HCT116 (cell line): Measurements from ENCODE around the gene VWA5A. TPM values are rescaled to one million over a fixed set of nuclear protein-coding genes. Genes with fewer than 3 reads are reported as not detected.

Source experiments
- ATAC-seq: fragments of 200-7000 bp; cut with Tn5 transposase; 2 replicates; pipeline ENCODE4 v1.9.1; 2020; ENCODE audit warnings: mild to moderate bottlenecking, moderate library complexity
- BruUV-seq: library from RNA; stranded (reverse); fragments of 400-500 nt; replicated peaks from 2 replicates; lab custom pipeline; 2021; lab: Mats Ljungman, UMichigan
- CTCF ChIA-PET: fragments of 300-600 bp; sonication (Branson Sonifier 250); formaldehyde crosslinking; loops from one replicate; lab custom pipeline; 2021; ENCODE audit warnings: antibody characterized with exemption; lab: Charles Lee
- POLR2A ChIA-PET: fragments of 300-600, 350-600 bp; sonication (Branson Sonifier 250); formaldehyde crosslinking; loops from one replicate; lab custom pipeline; 2021; ENCODE audit warnings: antibody characterized with exemption; lab: Charles Lee
- RAD21 ChIA-PET, 2 experiments: fragments of 300-600 bp; sonication (Branson Sonifier 250); formaldehyde crosslinking; loops; one replicate each; lab custom pipeline; 2023; ENCODE audit warnings: low total read pairs in 2 of 2; ENCODE audit not compliant: uncharacterized antibody in 2 of 2, unreplicated experiment in 2 of 2, low non-redundant PET in 1 of 2; lab: Charles Lee
- DNase-seq: peaks from one replicate; pipeline ENCODE4 v3.0.0-alpha.2; 2010; ENCODE audit warnings: low read depth, low spot score
- H2AFZ ChIP-seq: fragments of 200-600 bp; shearing (Covaris generic), sonication (generic); 2 replicates; pipeline ENCODE4 v1.6.1; 2017; ENCODE audit warnings: low read depth, mixed run types, mixed read lengths, antibody characterized with exemption, low read length; ENCODE audit not compliant: poor library complexity, severe bottlenecking
- H3K27ac ChIP-seq: 2 replicates; pipeline ENCODE4 v1.5.1; 2012; ENCODE audit warnings: low read depth, low read length
- H3K27me3 ChIP-seq: fragments of 200-600 bp; sonication (generic); 2 replicates; pipeline ENCODE4 v1.6.1; 2016; ENCODE audit warnings: mixed run types, low read length, mixed read lengths; ENCODE audit not compliant: insufficient read depth
- H3K36me3 ChIP-seq, 2 experiments: fragments of 200-500 bp in 1 of 2; fragments of 200-600 bp in 1 of 2; sonication (Bioruptor generic) in 1 of 2; sonication (generic) in 1 of 2; 2 replicates each; pipeline versions ENCODE4 v1.5.1 to v1.6.1; 2014 to 2016; ENCODE audit warnings: low read length in 2 of 2, inconsistent platforms in 1 of 2, mixed read lengths in 1 of 2, mixed run types in 1 of 2; ENCODE audit not compliant: insufficient read depth in 2 of 2, control insufficient read depth in 1 of 2
- H3K4me1 ChIP-seq, 2 experiments: fragments of 200-600 bp in 1 of 2; sonication (generic) in 1 of 2; 2 replicates each; pipeline versions ENCODE4 v1.5.1 to v1.6.1; 2012 to 2017; ENCODE audit warnings: low read length in 2 of 2, inconsistent platforms in 1 of 2, mild to moderate bottlenecking in 1 of 2, mixed read lengths in 1 of 2, mixed run types in 1 of 2, moderate library complexity in 1 of 2; ENCODE audit not compliant: insufficient read depth in 2 of 2, control insufficient read depth in 1 of 2
- H3K4me2 ChIP-seq: fragments of 200-600 bp; sonication (generic); 2 replicates; pipeline ENCODE4 v1.6.1; 2017; ENCODE audit warnings: mixed run types, low read length, mixed read lengths
- H3K4me3 ChIP-seq, 2 experiments: fragments of 200-600 bp in 1 of 2; sonication (generic) in 1 of 2; replicated peaks in 1 of 2; 2 replicates each; pipeline ENCODE4 v1.5.1; 2011 to 2016; ENCODE audit warnings: low read length in 2 of 2, control low read depth in 1 of 2, low read depth in 1 of 2, mild to moderate bottlenecking in 1 of 2, mixed read lengths in 1 of 2, mixed run types in 1 of 2
- H3K79me2 ChIP-seq: fragments of 200-600 bp; sonication (generic); 2 replicates; pipeline ENCODE4 v1.6.1; 2017; ENCODE audit warnings: mild to moderate bottlenecking, mixed run types, low read length, moderate library complexity, mixed read lengths; ENCODE audit not compliant: insufficient read depth
- H3K9ac ChIP-seq: fragments of 200-600 bp; sonication (generic); 2 replicates; pipeline ENCODE4 v1.6.1; 2016; ENCODE audit warnings: low read length, mixed read lengths
- H3K9me2 ChIP-seq: fragments of 200-600 bp; sonication (generic), shearing (Covaris generic); 2 replicates; pipeline ENCODE4 v1.6.1; 2017; ENCODE audit warnings: mixed run types, mild to moderate bottlenecking, moderate library complexity; ENCODE audit not compliant: insufficient read depth
- H3K9me3 ChIP-seq, 2 experiments: fragments of 200-500 bp in 1 of 2; fragments of 200-600 bp in 1 of 2; sonication (Bioruptor generic) in 1 of 2; sonication (generic) in 1 of 2; 2 replicates each; pipeline ENCODE4 v1.6.1; 2014 to 2017; ENCODE audit warnings: low read length in 2 of 2, mixed read lengths in 2 of 2, inconsistent platforms in 1 of 2, low read depth in 1 of 2, mild to moderate bottlenecking in 1 of 2, mixed run types in 1 of 2, moderate library complexity in 1 of 2; ENCODE audit not compliant: control insufficient read depth in 1 of 2, insufficient read depth in 1 of 2
- H4K20me1 ChIP-seq: fragments of 200-600 bp; sonication (generic), shearing (Covaris generic); 2 replicates; pipeline ENCODE4 v1.6.1; 2017; ENCODE audit warnings: mixed run types, mild to moderate bottlenecking, moderate library complexity; ENCODE audit not compliant: insufficient read depth
- ATF3 ChIP-seq: IDR thresholded peaks from 2 replicates; pipeline ENCODE4 v1.6.1; 2012
- CEBPB ChIP-seq: IDR thresholded peaks from 2 replicates; pipeline ENCODE4 v1.6.1; 2012; ENCODE audit warnings: low read depth
- EGR1 ChIP-seq: IDR thresholded peaks from 2 replicates; pipeline ENCODE4 v1.6.1; 2012; ENCODE audit warnings: low read depth
- ELF1 ChIP-seq: IDR thresholded peaks from 2 replicates; pipeline ENCODE4 v1.6.1; 2012; ENCODE audit warnings: low read depth, borderline replicate concordance
- EZH2phosphoT487 ChIP-seq: fragments of 200-600 bp; IDR thresholded peaks from 2 replicates; pipeline ENCODE4 v1.6.1; 2018; ENCODE audit warnings: antibody characterized with exemption, borderline replicate concordance
- FOSL1 ChIP-seq: IDR thresholded peaks from 2 replicates; pipeline ENCODE4 v1.6.1; 2012; ENCODE audit warnings: low read depth
- JUND ChIP-seq: IDR thresholded peaks from 2 replicates; pipeline ENCODE4 v1.6.1; 2012
- POLR2A ChIP-seq: IDR thresholded peaks from 2 replicates; pipeline ENCODE4 v1.7.0; 2011; ENCODE audit warnings: borderline replicate concordance; ENCODE audit not compliant: insufficient read depth, insufficient read length; ENCODE audit errors: extremely low read depth
- POLR2AphosphoS5 ChIP-seq: IDR thresholded peaks from 2 replicates; pipeline ENCODE4 v1.6.1; 2011; ENCODE audit warnings: mild to moderate bottlenecking, low read depth, low read length, moderate library complexity
- RAD21 ChIP-seq: IDR thresholded peaks from 2 replicates; pipeline ENCODE4 v1.6.1; 2012; ENCODE audit warnings: low read depth, mild to moderate bottlenecking
- SIN3A ChIP-seq: IDR thresholded peaks from 2 replicates; pipeline ENCODE4 v1.6.1; 2012; ENCODE audit warnings: low read depth
- SP1 ChIP-seq: IDR thresholded peaks from 2 replicates; pipeline ENCODE4 v1.6.1; 2012; ENCODE audit warnings: low read depth
- SRF ChIP-seq: IDR thresholded peaks from 2 replicates; pipeline ENCODE4 v1.6.1; 2012; ENCODE audit warnings: low read depth
- YY1 ChIP-seq: IDR thresholded peaks from 2 replicates; pipeline ENCODE4 v1.6.1; 2011; ENCODE audit warnings: low read length, low read depth, moderate library complexity, mild to moderate bottlenecking; ENCODE audit not compliant: insufficient replicate concordance; ENCODE audit errors: extremely low read depth
- ZFX ChIP-seq: fragments of 450-650 bp; IDR thresholded peaks from 2 replicates; pipeline ENCODE4 v1.6.1; 2017
- intact Hi-C: fragments of 100-400 bp; cut with micrococcal nuclease; formaldehyde crosslinking; loops from 2 replicates; pipeline ENCODE4 v1.10.0; 2022
- total RNA-seq: library from RNA; stranded (reverse); gene quantifications from one replicate; pipeline ENCODE4 v1.2.1, GENCODE V29; 2021; ENCODE audit not compliant: unreplicated experiment
- TF ChIP-seq, protein P1 (sequence below): IDR thresholded peaks from 2 replicates; pipeline ENCODE4 v1.6.1; 2011; ENCODE audit warnings: mild to moderate bottlenecking, low read length, moderate library complexity; ENCODE audit not compliant: insufficient replicate concordance; ENCODE audit errors: extremely low read depth
- TF ChIP-seq, protein P2 (sequence below), 3 experiments: fragments of 200-600 bp in 1 of 3; sonication (generic) in 1 of 3; IDR thresholded peaks in 2 of 3; conservative IDR thresholded peaks in 1 of 3; 2 replicates each; pipeline ENCODE4 v1.5.1; 2012 to 2017; ENCODE audit warnings: low read depth in 2 of 3, low read length in 2 of 3, antibody characterized with exemption in 1 of 3, borderline replicate concordance in 1 of 3, control low read depth in 1 of 3, mild to moderate bottlenecking in 1 of 3, mixed read lengths in 1 of 3, mixed run types in 1 of 3, moderate library complexity in 1 of 3; ENCODE audit not compliant: insufficient read depth in 1 of 3
- TF ChIP-seq, protein P3 (sequence below): IDR thresholded peaks from 2 replicates; pipeline ENCODE4 v1.6.1; 2012; ENCODE audit warnings: low read depth

Gene VWA5A
- total RNA-seq, 1 experiment from 2014 or later: 5.0 TPM

GRCh38 chr11:124074554-124074953 is 40.7 kb upstream of the VWA5A start:
- no TSS peak for BruUV-seq

More at GRCh38 chr11:124074554-124074953, 40.7 kb upstream of the VWA5A start:
- ChIA-PET CTCF (interaction anchor here (1.0 kb wide), 1 partner anchor 793 kb away, joined by 7 read pairs; no protein-coding TSS in a partner anchor), RAD21 (no interaction called here), POLR2A (no interaction called here)
- Histone ChIP-seq H3K4me2 (no peak overlapping the region), H3K27me3 (peaks cover 17% of the 10 kb centered on the region), H3K4me3 (no peak overlapping the region), H3K9me2 (no peaks in the 10 kb centered on the region), H3K9me3 (no peaks in the 10 kb centered on the region), H3K9ac (no peak overlapping the region), H3K36me3 (no peaks in the 10 kb centered on the region), H2AFZ (no peak overlapping the region), H3K4me1 (peaks cover 0 to 3% of the 10 kb centered on the region in 2 experiments; a peak in 2 of 4 replicates), H4K20me1 (no peaks in the 10 kb centered on the region), H3K79me2 (no peaks in the 10 kb centered on the region), H3K27ac (no peak overlapping the region)
- intact Hi-C loops: loop anchor here (5.0 kb wide), 2 partner anchors 258 to 513 kb away; no protein-coding TSS in a partner anchor
- DNase-seq (no peak), ATAC-seq (no peak)
- no peak for TF ChIP-seq EZH2phosphoT487
- no peak for TF ChIP-seq SRF
- TF ChIP-seq POLR2AphosphoS5: no peak
- TF ChIP-seq RAD21: no peak
- TF ChIP-seq FOSL1: no peak
- no peak for TF ChIP-seq ATF3
- TF ChIP-seq, protein P1, sequence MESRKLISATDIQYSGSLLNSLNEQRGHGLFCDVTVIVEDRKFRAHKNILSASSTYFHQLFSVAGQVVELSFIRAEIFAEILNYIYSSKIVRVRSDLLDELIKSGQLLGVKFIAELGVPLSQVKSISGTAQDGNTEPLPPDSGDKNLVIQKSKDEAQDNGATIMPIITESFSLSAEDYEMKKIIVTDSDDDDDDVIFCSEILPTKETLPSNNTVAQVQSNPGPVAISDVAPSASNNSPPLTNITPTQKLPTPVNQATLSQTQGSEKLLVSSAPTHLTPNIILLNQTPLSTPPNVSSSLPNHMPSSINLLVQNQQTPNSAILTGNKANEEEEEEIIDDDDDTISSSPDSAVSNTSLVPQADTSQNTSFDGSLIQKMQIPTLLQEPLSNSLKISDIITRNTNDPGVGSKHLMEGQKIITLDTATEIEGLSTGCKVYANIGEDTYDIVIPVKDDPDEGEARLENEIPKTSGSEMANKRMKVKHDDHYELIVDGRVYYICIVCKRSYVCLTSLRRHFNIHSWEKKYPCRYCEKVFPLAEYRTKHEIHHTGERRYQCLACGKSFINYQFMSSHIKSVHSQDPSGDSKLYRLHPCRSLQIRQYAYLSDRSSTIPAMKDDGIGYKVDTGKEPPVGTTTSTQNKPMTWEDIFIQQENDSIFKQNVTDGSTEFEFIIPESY: no peak
- TF ChIP-seq SIN3A: no peak
- TF ChIP-seq ELF1: no peak
- no peak for TF ChIP-seq POLR2A
- no peak for TF ChIP-seq CEBPB
- TF ChIP-seq, protein P2, sequence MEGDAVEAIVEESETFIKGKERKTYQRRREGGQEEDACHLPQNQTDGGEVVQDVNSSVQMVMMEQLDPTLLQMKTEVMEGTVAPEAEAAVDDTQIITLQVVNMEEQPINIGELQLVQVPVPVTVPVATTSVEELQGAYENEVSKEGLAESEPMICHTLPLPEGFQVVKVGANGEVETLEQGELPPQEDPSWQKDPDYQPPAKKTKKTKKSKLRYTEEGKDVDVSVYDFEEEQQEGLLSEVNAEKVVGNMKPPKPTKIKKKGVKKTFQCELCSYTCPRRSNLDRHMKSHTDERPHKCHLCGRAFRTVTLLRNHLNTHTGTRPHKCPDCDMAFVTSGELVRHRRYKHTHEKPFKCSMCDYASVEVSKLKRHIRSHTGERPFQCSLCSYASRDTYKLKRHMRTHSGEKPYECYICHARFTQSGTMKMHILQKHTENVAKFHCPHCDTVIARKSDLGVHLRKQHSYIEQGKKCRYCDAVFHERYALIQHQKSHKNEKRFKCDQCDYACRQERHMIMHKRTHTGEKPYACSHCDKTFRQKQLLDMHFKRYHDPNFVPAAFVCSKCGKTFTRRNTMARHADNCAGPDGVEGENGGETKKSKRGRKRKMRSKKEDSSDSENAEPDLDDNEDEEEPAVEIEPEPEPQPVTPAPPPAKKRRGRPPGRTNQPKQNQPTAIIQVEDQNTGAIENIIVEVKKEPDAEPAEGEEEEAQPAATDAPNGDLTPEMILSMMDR (IDR thresholded peaks at IDR 0.05 in 2 of 3, conservative IDR thresholded peaks at IDR 0.05 in 1 of 3; ENCODE audit: borderline replicate concordance in 1 of 3, insufficient read depth in 1 of 3, low read depth in 2 of 3, low read length in 2 of 3): no peak
- TF ChIP-seq, protein P3, sequence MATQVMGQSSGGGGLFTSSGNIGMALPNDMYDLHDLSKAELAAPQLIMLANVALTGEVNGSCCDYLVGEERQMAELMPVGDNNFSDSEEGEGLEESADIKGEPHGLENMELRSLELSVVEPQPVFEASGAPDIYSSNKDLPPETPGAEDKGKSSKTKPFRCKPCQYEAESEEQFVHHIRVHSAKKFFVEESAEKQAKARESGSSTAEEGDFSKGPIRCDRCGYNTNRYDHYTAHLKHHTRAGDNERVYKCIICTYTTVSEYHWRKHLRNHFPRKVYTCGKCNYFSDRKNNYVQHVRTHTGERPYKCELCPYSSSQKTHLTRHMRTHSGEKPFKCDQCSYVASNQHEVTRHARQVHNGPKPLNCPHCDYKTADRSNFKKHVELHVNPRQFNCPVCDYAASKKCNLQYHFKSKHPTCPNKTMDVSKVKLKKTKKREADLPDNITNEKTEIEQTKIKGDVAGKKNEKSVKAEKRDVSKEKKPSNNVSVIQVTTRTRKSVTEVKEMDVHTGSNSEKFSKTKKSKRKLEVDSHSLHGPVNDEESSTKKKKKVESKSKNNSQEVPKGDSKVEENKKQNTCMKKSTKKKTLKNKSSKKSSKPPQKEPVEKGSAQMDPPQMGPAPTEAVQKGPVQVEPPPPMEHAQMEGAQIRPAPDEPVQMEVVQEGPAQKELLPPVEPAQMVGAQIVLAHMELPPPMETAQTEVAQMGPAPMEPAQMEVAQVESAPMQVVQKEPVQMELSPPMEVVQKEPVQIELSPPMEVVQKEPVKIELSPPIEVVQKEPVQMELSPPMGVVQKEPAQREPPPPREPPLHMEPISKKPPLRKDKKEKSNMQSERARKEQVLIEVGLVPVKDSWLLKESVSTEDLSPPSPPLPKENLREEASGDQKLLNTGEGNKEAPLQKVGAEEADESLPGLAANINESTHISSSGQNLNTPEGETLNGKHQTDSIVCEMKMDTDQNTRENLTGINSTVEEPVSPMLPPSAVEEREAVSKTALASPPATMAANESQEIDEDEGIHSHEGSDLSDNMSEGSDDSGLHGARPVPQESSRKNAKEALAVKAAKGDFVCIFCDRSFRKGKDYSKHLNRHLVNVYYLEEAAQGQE: no peak
- TF ChIP-seq SP1: no peak
- no peak for TF ChIP-seq JUND
- TF ChIP-seq ZFX: no peak
- TF ChIP-seq YY1: no peak
- TF ChIP-seq EGR1: no peak
